Spinal cord (tissue), 10 donors: ENCODE data around the gene VWF. TPM values are rescaled to one million over a fixed set of nuclear protein-coding genes. Genes with fewer than 3 reads are reported as not detected.
A peak's percentile ranks its signal among the peaks of the same experiment; 100 is the strongest.

Experiments
- DNase-seq, 6 donors: peaks; one replicate each; pipeline versions ENCODE4 v3.0.0 to v3.0.0-alpha.2; 2013 to 2015; ENCODE audit warnings: low spot score in 6 of 6, low read depth in 4 of 6
- H3K27ac ChIP-seq: one replicate; pipeline ENCODE4 v1.5.1; 2013; ENCODE audit warnings: low read depth, low read length, control low read depth
- H3K27me3 ChIP-seq: one replicate; pipeline ENCODE4 v1.6.1; 2013; ENCODE audit warnings: low read length; ENCODE audit not compliant: control insufficient read depth, insufficient read depth
- H3K36me3 ChIP-seq: one replicate; pipeline ENCODE4 v1.6.1; 2013; ENCODE audit warnings: low read length; ENCODE audit not compliant: control insufficient read depth, insufficient read depth
- H3K4me1 ChIP-seq: one replicate; pipeline ENCODE4 v1.6.1; 2013; ENCODE audit warnings: low read length; ENCODE audit not compliant: control insufficient read depth, insufficient read depth
- H3K4me3 ChIP-seq: one replicate; pipeline ENCODE4 v1.5.1; 2013; ENCODE audit warnings: low read depth, low read length, control low read depth
- H3K9me3 ChIP-seq: one replicate; pipeline ENCODE4 v1.6.1; 2013; ENCODE audit warnings: low read length; ENCODE audit not compliant: control insufficient read depth, insufficient read depth
- WGBS: methylation state at CpG from one replicate; pipeline ENCODE4 v1.1.5; 2013; ENCODE audit warnings: missing lambda C conversion rate; ENCODE audit not compliant: insufficient coverage; 5-methylcytosine and 5-hydroxymethylcytosine counted together
- polyA plus RNA-seq, 2 donors: library from polyadenylated mRNA; unstranded; fragments of 120-200 nt; gene quantifications; one replicate each; pipeline ENCODE4 v1.2.1, GENCODE V29; 2013; ENCODE audit not compliant: insufficient read length in 2 of 2
- total RNA-seq, 2 donors: library from RNA; depleted of rRNA in 1 of 2; stranded (reverse); fragments of 120-200 nt in 1 of 2; fragments of >200 nt in 1 of 2; gene quantifications; one replicate each; pipeline versions ENCODE4 v1.2.3 to v1.2.4, GENCODE V29; 2013 to 2014
- donor health status: healthy.

The VWF gene
- total and polyA plus RNA-seq, 4 donors = 34.3 to 76.6 (median 37.5) TPM

GRCh38 chr12:5944688-5945070, 179.8 kb downstream of the VWF start:
- H3K36me3 ChIP-seq = no peaks in the 10 kb centered on the region
- peak in 1 of 6 donors; percentile 29 for DNase-seq
- H3K9me3 ChIP-seq = no peaks in the 10 kb centered on the region
- peak overlapping the region; percentile 48 for H3K4me3 ChIP-seq
- peaks cover 9% of the 10 kb centered on the region for H3K4me1 ChIP-seq
- H3K27me3 ChIP-seq = peaks cover 11% of the 10 kb centered on the region
- no peak overlapping the region for H3K27ac ChIP-seq
- WGBS = 6% methylated on average over 11 of the region's 12 CpGs

- H3K9me3 ChIP-seq = no peaks in the 10 kb centered on the region
- H3K4me1 ChIP-seq = peaks cover 9% of the 10 kb centered on the region
- no peak for DNase-seq
- no peak overlapping the region for H3K4me3 ChIP-seq
- H3K27ac ChIP-seq = no peak overlapping the region
- no peaks in the 10 kb centered on the region for H3K36me3 ChIP-seq
- peaks cover 11% of the 10 kb centered on the region for H3K27me3 ChIP-seq
- WGBS = 84% methylated on average over 8 of the region's 8 CpGs
These were observed 180.4 kb downstream of the VWF start for GRCh38 chr12:5944053-5944452.

GRCh38 chr12:5941907-5942306, 182.6 kb downstream of the VWF start:
- Histone ChIP-seq H3K9me3 (no peaks in the 10 kb centered on the region), H3K4me1 (peaks cover 9% of the 10 kb centered on the region), H3K27me3 (peaks cover 11% of the 10 kb centered on the region), H3K36me3 (no peaks in the 10 kb centered on the region), H3K4me3 (no peak overlapping the region), H3K27ac (no peak overlapping the region)
- WGBS = no CpG with 5 or more reads among the region's 3 CpGs
- no peak for DNase-seq

- no peak for DNase-seq
- H3K9me3 ChIP-seq = no peaks in the 10 kb centered on the region
- no peak overlapping the region for H3K27ac ChIP-seq
- no peaks in the 10 kb centered on the region for H3K36me3 ChIP-seq
- H3K27me3 ChIP-seq = no peaks in the 10 kb centered on the region
- no peak overlapping the region for H3K4me3 ChIP-seq
- 88% methylated on average over 3 of the region's 4 CpGs for WGBS
- peaks cover 21% of the 10 kb centered on the region for H3K4me1 ChIP-seq
These were observed 196.5 kb downstream of the VWF start for GRCh38 chr12:5927732-5928516.

DNA sequence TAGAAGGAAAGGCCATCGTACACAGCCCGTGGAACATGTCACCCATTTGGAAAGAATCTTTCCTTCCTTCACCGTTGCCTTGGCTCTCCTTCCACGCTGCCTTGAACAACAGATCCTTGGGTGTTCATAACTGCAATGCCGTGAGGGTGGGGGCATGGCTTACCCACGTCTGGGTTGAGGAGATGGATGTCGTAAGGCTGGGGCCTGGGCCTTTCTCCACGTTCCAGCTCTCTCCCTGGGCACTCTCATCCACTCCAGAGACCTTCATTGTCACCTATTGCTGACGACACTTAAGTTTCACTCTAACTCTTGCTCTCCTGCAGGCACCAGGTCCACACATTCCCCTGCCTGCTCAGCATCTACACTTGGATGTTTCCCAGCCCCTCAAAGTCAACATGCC, 198.8 kb downstream of the VWF start:
- Histone ChIP-seq H3K4me1 (peaks cover 32% of the 10 kb centered on the region), H3K36me3 (peaks cover 8% of the 10 kb centered on the region), H3K27me3 (no peaks in the 10 kb centered on the region), H3K27ac (no peak overlapping the region), H3K9me3 (no peaks in the 10 kb centered on the region), H3K4me3 (no peak overlapping the region)
- DNase-seq = no peak
- 84% methylated on average over 8 of the region's 9 CpGs for WGBS

- H3K27ac ChIP-seq = no peak overlapping the region
- H3K9me3 ChIP-seq = no peaks in the 10 kb centered on the region
- 59% methylated on average over 6 of the region's 7 CpGs for WGBS
- no peaks in the 10 kb centered on the region for H3K27me3 ChIP-seq
- peak in 1 of 6 donors; percentile 20 for DNase-seq
- no peak overlapping the region for H3K4me3 ChIP-seq
- peaks cover 32% of the 10 kb centered on the region for H3K4me1 ChIP-seq
- peaks cover 8% of the 10 kb centered on the region for H3K36me3 ChIP-seq
These were observed 200.1 kb downstream of the VWF start for GRCh38 chr12:5924342-5924741.

DNA sequence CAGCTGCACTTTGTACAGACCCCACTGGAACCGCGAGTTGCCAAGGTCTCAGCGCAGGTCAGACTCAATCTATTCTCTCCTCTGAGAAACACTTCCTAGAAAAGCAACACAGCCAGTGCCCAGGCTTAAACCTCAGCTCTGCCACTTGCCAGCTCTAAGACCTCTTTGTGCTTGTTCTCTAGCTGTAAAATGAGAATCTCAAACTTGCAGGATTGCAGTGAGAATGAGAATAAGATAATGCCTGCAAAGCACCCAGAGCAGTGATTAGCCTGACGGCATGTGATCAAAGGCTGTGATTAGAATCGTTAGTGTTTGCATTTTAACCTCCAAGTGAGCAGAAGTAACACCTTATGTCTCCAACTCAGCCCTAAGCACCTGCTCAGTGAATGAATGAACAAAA, 200.7 kb downstream of the VWF start:
- Histone ChIP-seq H3K36me3 (peaks cover 8% of the 10 kb centered on the region), H3K4me3 (no peak overlapping the region), H3K27ac (no peak overlapping the region), H3K9me3 (no peaks in the 10 kb centered on the region), H3K4me1 (peaks cover 32% of the 10 kb centered on the region), H3K27me3 (no peaks in the 10 kb centered on the region)
- peak in 2 of 6 donors; percentile 55 to 78 for DNase-seq
- WGBS = 43% methylated on average over 3 of the region's 5 CpGs

GRCh38 chr12:5923043-5923605, 201.3 kb downstream of the VWF start:
- WGBS = 46% methylated on average over 4 of the region's 14 CpGs
- no peaks in the 10 kb centered on the region for H3K27me3 ChIP-seq

GRCh38 chr12:5921966-5922899, 202.2 kb downstream of the VWF start:
- Histone ChIP-seq H3K9me3 (no peaks in the 10 kb centered on the region), H3K27ac (no peak overlapping the region), H3K4me1 (peaks cover 32% of the 10 kb centered on the region), H3K4me3 (no peak overlapping the region), H3K36me3 (peaks cover 8% of the 10 kb centered on the region), H3K27me3 (no peaks in the 10 kb centered on the region)
- 62% methylated on average over 11 of the region's 15 CpGs for WGBS
- no peak for DNase-seq

More at GRCh38 chr12:5923043-5923605, 201.3 kb downstream of the VWF start:
- H3K4me3 ChIP-seq = no peak overlapping the region
- no peaks in the 10 kb centered on the region for H3K9me3 ChIP-seq
- DNase-seq = no peak
- H3K27ac ChIP-seq = no peak overlapping the region
- peaks cover 32% of the 10 kb centered on the region for H3K4me1 ChIP-seq
- H3K36me3 ChIP-seq = peaks cover 8% of the 10 kb centered on the region
